Liver (tissue), 9 donors: Measurements from ENCODE around the gene ZNF548. TPM values are rescaled to one million over a fixed set of nuclear protein-coding genes. Genes with fewer than 3 reads are reported as not detected.

ENCODE experiments used
- DNase-seq: peaks from one replicate; pipeline ENCODE4 v3.0.0-alpha.2; 2017; ENCODE audit warnings: low spot score
- H3K27ac ChIP-seq, 2 donors: one replicate each; pipeline ENCODE4 v1.7.0; 2013; ENCODE audit warnings: inconsistent platforms in 2 of 2, low read length in 2 of 2, control low read depth in 1 of 2, low read depth in 1 of 2, mild to moderate bottlenecking in 1 of 2
- H3K27me3 ChIP-seq, 4 donors: one replicate each; pipeline versions ENCODE4 v1.6.1 to v1.7.0; 2013; ENCODE audit warnings: low read length in 3 of 4, inconsistent platforms in 1 of 4, mild to moderate bottlenecking in 1 of 4, moderate library complexity in 1 of 4; ENCODE audit not compliant: control insufficient read depth in 4 of 4, insufficient read depth in 4 of 4
- H3K36me3 ChIP-seq, 4 donors: one replicate each; pipeline versions ENCODE4 v1.6.1 to v1.7.0; 2013; ENCODE audit warnings: low read length in 3 of 4, mild to moderate bottlenecking in 3 of 4, low read depth in 1 of 4, moderate library complexity in 1 of 4; ENCODE audit not compliant: control insufficient read depth in 4 of 4, insufficient read depth in 3 of 4
- H3K4me1 ChIP-seq, 4 donors: one replicate each; pipeline versions ENCODE4 v1.6.1 to v1.7.0; 2013; ENCODE audit warnings: low read length in 3 of 4, mild to moderate bottlenecking in 3 of 4, moderate library complexity in 1 of 4; ENCODE audit not compliant: control insufficient read depth in 4 of 4, insufficient read depth in 4 of 4
- H3K4me3 ChIP-seq, 3 donors: one replicate each; pipeline versions ENCODE4 v1.6.1 to v1.7.0; 2013; ENCODE audit warnings: low read length in 3 of 3, control low read depth in 1 of 3, low read depth in 1 of 3, mild to moderate bottlenecking in 1 of 3
- H3K9ac ChIP-seq, 2 donors: one replicate each; pipeline ENCODE4 v1.7.0; 2013; ENCODE audit warnings: low read length in 2 of 2, mild to moderate bottlenecking in 2 of 2, moderate library complexity in 2 of 2, control low read depth in 1 of 2, low read depth in 1 of 2
- H3K9me3 ChIP-seq, 4 donors: one replicate each; pipeline versions ENCODE4 v1.6.1 to v1.7.0; 2013; ENCODE audit warnings: low read length in 3 of 4; ENCODE audit not compliant: control insufficient read depth in 4 of 4
- ATF3 ChIP-seq: IDR thresholded peaks from 2 replicates; pipeline ENCODE4 v1.6.1; 2016; ENCODE audit warnings: antibody characterized with exemption
- CTCF ChIP-seq: fragments of 150-350 bp; IDR thresholded peaks from 2 replicates; pipeline ENCODE4 v1.5.1; 2017; ENCODE audit warnings: improper control_type of control experiment, low read depth, low read length; ENCODE audit not compliant: missing input control
- EGR1 ChIP-seq, 2 donors: IDR thresholded peaks; 2 replicates each; pipeline ENCODE4 v1.6.1; 2016 to 2018; ENCODE audit warnings: antibody characterized with exemption in 2 of 2, low read depth in 2 of 2
- FOXA1 ChIP-seq: IDR thresholded peaks from 2 replicates; pipeline ENCODE4 v1.6.1; 2016; ENCODE audit warnings: antibody characterized with exemption
- FOXA2 ChIP-seq: IDR thresholded peaks from 2 replicates; pipeline ENCODE4 v1.6.1; 2016; ENCODE audit warnings: antibody characterized with exemption
- GABPA ChIP-seq, 2 donors: IDR thresholded peaks in 1 of 2; conservative IDR thresholded peaks in 1 of 2; 2 replicates each; pipeline ENCODE4 v1.6.1; 2016; ENCODE audit warnings: antibody characterized with exemption in 2 of 2, mild to moderate bottlenecking in 1 of 2, moderate library complexity in 1 of 2
- HNF4A ChIP-seq, 2 donors: conservative IDR thresholded peaks; 2 replicates each; pipeline ENCODE4 v1.6.1; 2016; ENCODE audit warnings: antibody characterized with exemption in 2 of 2, mild to moderate bottlenecking in 2 of 2
- HNF4G ChIP-seq: IDR thresholded peaks from 2 replicates; pipeline ENCODE4 v1.6.1; 2016; ENCODE audit warnings: antibody characterized with exemption
- JUND ChIP-seq, 2 donors: IDR thresholded peaks; 2 replicates each; pipeline ENCODE4 v1.6.1; 2016; ENCODE audit warnings: antibody characterized with exemption in 2 of 2
- MAX ChIP-seq: IDR thresholded peaks from 2 replicates; pipeline ENCODE4 v1.6.1; 2016; ENCODE audit warnings: antibody characterized with exemption
- NR2F2 ChIP-seq: IDR thresholded peaks from 2 replicates; pipeline ENCODE4 v1.6.1; 2016; ENCODE audit warnings: antibody characterized with exemption
- RAD21 ChIP-seq, 2 donors: IDR thresholded peaks; 2 replicates each; pipeline ENCODE4 v1.6.1; 2016; ENCODE audit warnings: antibody characterized with exemption in 2 of 2, mild to moderate bottlenecking in 2 of 2
- REST ChIP-seq: IDR thresholded peaks from 2 replicates; pipeline ENCODE4 v1.6.1; 2016; ENCODE audit warnings: antibody characterized with exemption, mild to moderate bottlenecking
- RXRA ChIP-seq, 2 donors: IDR thresholded peaks; 2 replicates each; pipeline ENCODE4 v1.6.1; 2017 to 2018; ENCODE audit warnings: antibody characterized with exemption in 2 of 2, mild to moderate bottlenecking in 1 of 2
- SP1 ChIP-seq: IDR thresholded peaks from 2 replicates; pipeline ENCODE4 v1.6.1; 2018; ENCODE audit warnings: antibody characterized with exemption, mild to moderate bottlenecking
- TAF1 ChIP-seq: conservative IDR thresholded peaks from 2 replicates; pipeline ENCODE4 v1.6.1; 2016; ENCODE audit warnings: antibody characterized with exemption, mild to moderate bottlenecking
- YY1 ChIP-seq: IDR thresholded peaks from 2 replicates; pipeline ENCODE4 v1.6.1; 2016; ENCODE audit warnings: antibody characterized with exemption, mild to moderate bottlenecking
- ZBTB33 ChIP-seq: IDR thresholded peaks from 2 replicates; pipeline ENCODE4 v1.6.1; 2016; ENCODE audit warnings: antibody characterized with exemption
- WGBS: extraction: QIAGEN DNeasy Blood & Tissue Kit; methylation state at CpG from one replicate; pipeline ENCODE4 v1.1.7; 2013; 5-methylcytosine and 5-hydroxymethylcytosine counted together
- polyA plus RNA-seq, 2 donors: library from polyadenylated mRNA; stranded (reverse) in 1 of 2; unstranded in 1 of 2; fragments of 200-250 nt in 1 of 2; fragments of >200 nt in 1 of 2; fragmentation: Nextera tagmentation in 1 of 2; extraction: Ambion mirVana in 1 of 2; gene quantifications; one replicate each; pipeline versions ENCODE4 v1.2.1 to v1.2.3, GENCODE V29; 2013 to 2015
- total RNA-seq, 2 donors: library from RNA; depleted of rRNA; stranded (reverse); fragments of >200 nt; gene quantifications; one replicate each; pipeline ENCODE4 v1.2.3, GENCODE V29; 2014
- donor health status: healthy.
- donor health status: healthy.
- donor health status: healthy.
- donor health status: healthy.
- donor health status: healthy.

ZNF548 gene
- total and polyA plus RNA-seq, 4 donors: 1.8 to 13.9 (median 5.3) TPM

GRCh38 chr19:57350877-57351805 is 38.5 kb upstream of the ZNF548 start, which contains the start of gene ZNF304:
ZNF304 (plus strand) TSS chr19:57351271; CDS start chr19:57351665, 394 bp downstream.
- peak within 1 kb of the TSS; percentile 80 to 100 (median 83) for H3K4me3 ChIP-seq
- WGBS: 3% methylated on average over 57 of the region's 57 CpGs

More at GRCh38 chr19:57350877-57351805, 38.5 kb upstream of the ZNF548 start, which contains the start of gene ZNF304:
- Histone ChIP-seq H3K27me3 (peaks cover 0 to 3% (median 0%) of the 10 kb centered on the region in 4 donors), H3K4me1 (peaks cover 3 to 20% (median 13%) of the 10 kb centered on the region in 4 donors), H3K9ac (peak within 1 kb of the TSS; percentile 53 to 95), H3K27ac (peak within 1 kb of the TSS; percentile 45 to 70), H3K36me3 (peaks cover 6 to 36% (median 30%) of the 10 kb centered on the region in 4 donors), H3K9me3 (peaks cover 16 to 35% (median 30%) of the 10 kb centered on the region in 4 donors)
- peak; percentile 71 for TF ChIP-seq SP1
- peak; percentile 22 to 23 for TF ChIP-seq RXRA (IDR thresholded peaks at IDR 0.05)
- TF ChIP-seq ATF3: no peak
- TF ChIP-seq REST: peak; percentile 21
- TF ChIP-seq GABPA (IDR thresholded peaks at IDR 0.05 in 1 of 2, conservative IDR thresholded peaks at IDR 0.05 in 1 of 2): peak; percentile 57 to 94
- TF ChIP-seq ZBTB33: peak; percentile 92
- TF ChIP-seq FOXA1: no peak
- peak; percentile 37 to 53 for TF ChIP-seq RAD21 (IDR thresholded peaks at IDR 0.05)
- TF ChIP-seq CTCF: no peak
- peak; percentile 26 to 37 for TF ChIP-seq HNF4A (conservative IDR thresholded peaks at IDR 0.05)
- peak in 1 of 2 donors; percentile 23 for TF ChIP-seq EGR1 (IDR thresholded peaks at IDR 0.05; ENCODE audit: low read depth in 2 of 2)
- TF ChIP-seq YY1: peak; percentile 78
- no peak for TF ChIP-seq JUND (IDR thresholded peaks at IDR 0.05)
- no peak for TF ChIP-seq TAF1
- TF ChIP-seq NR2F2: no peak
- TF ChIP-seq FOXA2: no peak
- TF ChIP-seq HNF4G: no peak
- TF ChIP-seq MAX: peak; percentile 61
- DNase-seq: peak; percentile 86
